ENCODE results near the gene GHR. TPM values are rescaled to one million over a fixed set of nuclear protein-coding genes. Genes with fewer than 3 reads are reported as not detected.

The GHR gene
- total and polyA plus RNA-seq, 2 of the 8 experiments (the other 6 are each of a cell fraction or from before 2014, with no cell fraction given), result 0.15 to 0.19 TPM

- no peak overlapping the region for H3K23ac ChIP-seq (ENCODE audit: insufficient read length)
- H2BK12ac ChIP-seq (ENCODE audit: low read depth, low read length), result 0 out of 2 replicates have a peak overlapping the region, but pooled peaks have one; percentile 29
- no peak overlapping the region for H3K4me2 ChIP-seq (ENCODE audit: insufficient read depth in 1 of 2, low read depth in 2 of 2, low read length in 2 of 2)
- no peak overlapping the region for H2BK5ac ChIP-seq (ENCODE audit: low read depth, low read length)
- WGBS, 2 experiments (ENCODE audit: extremely low coverage in 1 of 2, insufficient coverage in 1 of 2, insufficient read length in 1 of 2, insufficient replicate concordance in 2 of 2, low coverage in 1 of 2, low lambda C conversion rate in 2 of 2, missing lambda C conversion rate in 1 of 2), result 88% methylated on average over 6 of the region's 6 CpGs; no CpG with 5 or more reads in 1 of the 2 experiments
- no peak overlapping the region for H3K14ac ChIP-seq (ENCODE audit: insufficient read length)
- H3K79me1 ChIP-seq (ENCODE audit: low read depth, low read length), result no peaks in the 10 kb centered on the region
- no peak overlapping the region for H2AK5ac ChIP-seq (ENCODE audit: low read depth, low read length)
- H4K8ac ChIP-seq (ENCODE audit: extremely low read depth, insufficient read depth, low read length), result no peak overlapping the region
- FAIRE-seq, result no peak
- no peak overlapping the region for H4K5ac ChIP-seq (ENCODE audit: insufficient read length, low read depth, low read length)
- H3K23me2 ChIP-seq (ENCODE audit: low read depth, low read length), result no peaks in the 10 kb centered on the region
- H3K4ac ChIP-seq (replicated peaks; ENCODE audit: insufficient read length, low read depth, low read length), result no peak overlapping the region
- H3K79me2 ChIP-seq (ENCODE audit: control insufficient read depth in 1 of 2, insufficient read depth in 2 of 2, low read length in 2 of 2), result no peaks in the 10 kb centered on the region
- no peak overlapping the region for H3K56ac ChIP-seq (replicated peaks; ENCODE audit: insufficient read length, low read depth, low read length)
- no peak overlapping the region for H2BK15ac ChIP-seq (ENCODE audit: low read length)
- no peak overlapping the region for H3K18ac ChIP-seq (ENCODE audit: extremely low read depth, low read length)
- no peaks in the 10 kb centered on the region for H3K9me3 ChIP-seq (ENCODE audit: insufficient read depth in 2 of 2, low read depth in 1 of 2, low read length in 1 of 2)
- ChIA-PET CTCF (ENCODE audit: partially characterized antibody) (interaction anchor here (0.9 to 3.4 kb wide), 4 partner anchors 12 to 83 kb away, joined by 3 to 14 read pairs (median 4); no protein-coding TSS in a partner anchor), POLR2A (ENCODE audit: partially characterized antibody) (no interaction called here)
- no peak overlapping the region for H4K91ac ChIP-seq (replicated peaks; ENCODE audit: insufficient read length, low read length)
- H3K4me1 ChIP-seq (replicated peaks in 1 of 4; ENCODE audit: control insufficient read depth in 3 of 4, insufficient read depth in 4 of 4, low read length in 3 of 4), result peaks cover 0 to 6% (median 2%) of the 10 kb centered on the region in 4 experiments; a peak in 4 of 7 replicates
- no peaks in the 10 kb centered on the region for H4K20me1 ChIP-seq (replicated peaks in 1 of 2; ENCODE audit: control insufficient read depth in 1 of 2, insufficient read depth in 2 of 2, low read length in 2 of 2)
- no peak overlapping the region for H3K4me3 ChIP-seq (ENCODE audit: extremely low read depth in 1 of 4, insufficient read depth in 2 of 4, low read depth in 3 of 4, low read length in 4 of 4)
- DNase-seq (ENCODE audit: low read depth in 1 of 2, low spot score in 2 of 2), result no peak
- H2AFZ ChIP-seq (ENCODE audit: low read length), result no peak overlapping the region
- H3K27ac ChIP-seq (ENCODE audit: low read depth, low read length), result no peak overlapping the region
- H2BK20ac ChIP-seq (ENCODE audit: low read length), result no peak overlapping the region
- no peaks in the 10 kb centered on the region for H3K36me3 ChIP-seq (ENCODE audit: control insufficient read depth in 2 of 4, insufficient read depth in 4 of 4, low read length in 3 of 4)
- no peak overlapping the region for H3K9ac ChIP-seq (replicated peaks in 1 of 4; ENCODE audit: extremely low read depth in 1 of 4, low read depth in 3 of 4, low read length in 3 of 4)
- H3K27me3 ChIP-seq (replicated peaks in 1 of 4; ENCODE audit: control insufficient read depth in 3 of 4, extremely low read depth in 1 of 4, insufficient read depth in 3 of 4, low read length in 3 of 4), result no peaks in the 10 kb centered on the region
- no peak overlapping the region for H2BK120ac ChIP-seq (replicated peaks; ENCODE audit: low read depth, low read length)
- TF ChIP-seq GTF2F1 (IDR thresholded peaks at IDR 0.05; ENCODE audit: borderline replicate concordance, low read depth, low read length) (no peak), SIX5 (IDR thresholded peaks at IDR 0.05; ENCODE audit: low read depth, low read length) (no peak), ASH2L (IDR thresholded peaks at IDR 0.05; ENCODE audit: low read length) (no peak), POU5F1 (IDR thresholded peaks at IDR 0.05; ENCODE audit: low read depth, low read length) (no peak), JUND (IDR thresholded peaks at IDR 0.05; ENCODE audit: low read length) (no peak), TCF12 (IDR thresholded peaks at IDR 0.05; ENCODE audit: low read depth, low read length) (no peak), TBP (IDR thresholded peaks at IDR 0.05; ENCODE audit: low read depth, low read length) (no peak), SP2 (IDR thresholded peaks at IDR 0.05; ENCODE audit: low read length) (no peak), TAF7 (optimal IDR thresholded peaks at IDR 0.05; ENCODE audit: borderline replicate concordance, low read depth, low read length) (no peak), SRF (IDR thresholded peaks at IDR 0.05; ENCODE audit: low read depth, low read length) (no peak), EZH2 (IDR thresholded peaks at IDR 0.05; ENCODE audit: low read depth, low read length, severe bottlenecking) (no peak), ZNF274 (IDR thresholded peaks at IDR 0.05; ENCODE audit: borderline replicate concordance, extremely low read depth, low read length) (no peak), HDAC6 (IDR thresholded peaks at IDR 0.05; ENCODE audit: low read depth, low read length) (no peak), YY1 (IDR thresholded peaks at IDR 0.05; ENCODE audit: low read depth, low read length) (no peak), JUN (IDR thresholded peaks at IDR 0.05; ENCODE audit: low read depth, low read length) (no peak)
Observed at GRCh38 chr5:42500003-42500599, 76.9 kb downstream of the GHR start.

Data from H1 (cell line).